GM12874 (cell line): ENCODE measurements around the gene RPL7L1.

Experiments
- TF ChIP-seq, protein P1 (sequence below): IDR thresholded peaks from 2 replicates; pipeline ENCODE4 v1.5.1; 2011; ENCODE audit warnings: low read depth, mild to moderate bottlenecking, control low read depth, low read length, moderate library complexity; ENCODE audit not compliant: insufficient read depth

Gene RPL7L1

GRCh38 chr6:42916288-42916687, 36.9 kb downstream of the RPL7L1 start:
- TF ChIP-seq, protein P1, sequence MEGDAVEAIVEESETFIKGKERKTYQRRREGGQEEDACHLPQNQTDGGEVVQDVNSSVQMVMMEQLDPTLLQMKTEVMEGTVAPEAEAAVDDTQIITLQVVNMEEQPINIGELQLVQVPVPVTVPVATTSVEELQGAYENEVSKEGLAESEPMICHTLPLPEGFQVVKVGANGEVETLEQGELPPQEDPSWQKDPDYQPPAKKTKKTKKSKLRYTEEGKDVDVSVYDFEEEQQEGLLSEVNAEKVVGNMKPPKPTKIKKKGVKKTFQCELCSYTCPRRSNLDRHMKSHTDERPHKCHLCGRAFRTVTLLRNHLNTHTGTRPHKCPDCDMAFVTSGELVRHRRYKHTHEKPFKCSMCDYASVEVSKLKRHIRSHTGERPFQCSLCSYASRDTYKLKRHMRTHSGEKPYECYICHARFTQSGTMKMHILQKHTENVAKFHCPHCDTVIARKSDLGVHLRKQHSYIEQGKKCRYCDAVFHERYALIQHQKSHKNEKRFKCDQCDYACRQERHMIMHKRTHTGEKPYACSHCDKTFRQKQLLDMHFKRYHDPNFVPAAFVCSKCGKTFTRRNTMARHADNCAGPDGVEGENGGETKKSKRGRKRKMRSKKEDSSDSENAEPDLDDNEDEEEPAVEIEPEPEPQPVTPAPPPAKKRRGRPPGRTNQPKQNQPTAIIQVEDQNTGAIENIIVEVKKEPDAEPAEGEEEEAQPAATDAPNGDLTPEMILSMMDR: no peak

DNA sequence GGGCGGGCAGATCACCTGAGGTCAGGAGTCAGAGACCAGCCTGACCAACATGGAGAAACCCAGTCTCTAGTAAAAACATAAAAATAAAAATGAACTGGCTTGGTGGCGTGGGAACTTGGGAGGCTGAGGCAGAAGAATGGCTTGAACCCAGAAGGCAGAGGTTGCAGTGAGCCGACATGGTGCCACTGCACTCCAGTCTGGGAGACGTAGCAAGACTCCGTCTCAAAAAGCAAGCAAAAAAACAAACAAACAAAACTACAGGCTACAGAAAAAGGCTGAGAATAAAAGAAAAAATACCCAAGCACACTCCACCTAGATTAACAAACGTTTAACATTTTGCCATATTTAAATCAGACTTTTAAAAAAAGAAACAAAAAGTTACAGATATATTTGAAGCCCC, 42.4 kb downstream of the RPL7L1 start:
- TF ChIP-seq, protein P1: no peak

GRCh38 chr6:42923666-42924065, 44.2 kb downstream of the RPL7L1 start:
- TF ChIP-seq, protein P1: no peak

DNA sequence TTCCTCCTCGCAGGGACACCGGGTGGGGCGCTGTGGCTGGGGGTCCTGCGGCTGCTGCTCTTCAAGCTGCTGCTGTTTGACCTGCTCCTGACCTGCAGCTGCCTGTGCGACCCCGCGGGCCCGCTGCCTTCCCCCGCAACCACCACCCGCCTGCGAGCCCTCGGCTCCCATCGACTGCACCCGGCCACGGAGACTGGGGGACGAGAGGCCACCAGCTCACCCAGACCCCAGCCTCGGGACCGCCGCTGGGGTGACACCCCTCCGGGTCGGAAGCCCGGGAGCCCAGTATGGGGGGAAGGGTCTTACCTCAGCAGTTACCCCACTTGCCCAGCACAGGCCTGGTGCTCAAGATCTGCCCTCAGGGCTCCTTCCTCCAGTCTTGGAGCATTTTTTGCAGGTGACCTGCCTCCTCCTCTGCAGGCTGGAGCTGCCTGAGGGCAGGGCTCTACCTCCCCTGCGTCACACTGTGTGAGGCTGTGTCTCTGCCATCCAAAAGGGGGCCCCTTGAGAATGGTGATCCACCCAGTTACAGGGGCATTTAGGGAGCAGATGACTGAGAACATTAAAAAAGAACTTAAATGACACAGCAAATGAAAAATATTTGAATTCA, 45.9 kb downstream of the RPL7L1 start:
- TF ChIP-seq, protein P1: no peak

DNA sequence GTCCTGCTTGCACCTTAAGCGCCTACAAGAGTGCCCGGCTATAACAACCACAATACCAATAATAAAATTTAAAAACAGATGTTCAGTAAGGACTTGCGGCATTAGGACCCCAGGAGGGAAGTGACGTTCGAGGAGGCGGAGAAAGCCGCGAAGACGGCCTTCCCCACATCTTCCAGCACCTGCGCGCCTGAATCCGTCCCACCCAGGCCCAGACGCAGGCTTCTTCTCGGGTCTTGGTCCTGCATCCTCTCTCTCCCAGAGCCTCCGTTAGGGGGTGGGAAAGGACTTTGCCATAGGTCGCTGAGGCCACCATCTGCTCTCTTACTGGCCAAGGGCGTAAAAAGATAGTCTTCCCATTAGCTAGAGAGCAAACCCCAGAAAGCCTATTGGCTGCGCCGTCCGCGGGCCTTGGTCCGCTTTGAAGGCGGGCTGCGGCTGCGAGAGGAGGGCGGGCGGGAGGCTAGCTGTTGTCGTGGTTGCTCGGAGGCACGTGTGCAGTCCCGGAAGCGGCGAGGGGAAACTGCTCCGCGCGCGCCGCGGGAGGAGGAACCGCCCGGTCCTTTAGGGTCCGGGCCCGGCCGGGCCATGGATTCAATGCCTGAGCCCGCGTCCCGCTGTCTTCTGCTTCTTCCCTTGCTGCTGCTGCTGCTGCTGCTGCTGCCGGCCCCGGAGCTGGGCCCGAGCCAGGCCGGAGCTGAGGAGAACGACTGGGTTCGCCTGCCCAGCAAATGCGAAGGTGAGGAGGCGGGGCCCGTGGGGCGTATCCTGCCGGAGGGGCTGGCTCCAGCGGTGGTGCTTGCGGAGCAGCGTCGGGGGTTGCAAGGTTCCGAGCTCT, 49.8 kb downstream of the RPL7L1 start, which contains the start of gene CNPY3:
Gene CNPY3 (plus strand): TSS at position 495 of the 835 bp plus-strand sequence. CDS start 91 bp downstream, at position 586.
- TF ChIP-seq, protein P1: no peak

DNA sequence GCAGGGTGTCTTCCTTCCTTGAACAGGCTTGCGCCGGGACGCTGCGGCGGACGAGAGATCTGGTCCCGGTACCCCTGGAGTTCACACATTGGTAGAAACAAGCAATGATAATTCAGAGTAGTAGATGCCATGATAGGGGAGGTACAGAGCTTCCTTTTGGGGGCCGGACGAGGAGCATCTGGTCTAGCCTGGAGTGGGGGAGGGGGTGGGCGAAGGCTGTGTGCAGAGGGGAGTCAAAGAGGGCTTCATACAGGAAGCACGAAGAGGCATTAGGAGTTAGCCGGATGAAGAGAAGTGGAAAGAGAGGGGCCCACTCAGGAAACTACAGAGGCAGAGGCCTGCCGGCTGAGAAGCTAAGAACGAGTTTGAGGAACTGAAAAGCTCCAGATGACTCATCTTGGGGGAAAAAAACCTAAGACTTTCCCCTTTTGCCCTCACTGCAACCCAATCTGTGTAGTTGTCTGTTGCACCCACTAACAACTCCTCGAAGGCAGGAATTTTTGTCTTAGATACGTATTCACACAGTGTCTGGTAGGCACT, 50.5 kb downstream of the RPL7L1 start:
- TF ChIP-seq, protein P1: no peak

GRCh38 chr6:42932412-42932811, 53.0 kb downstream of the RPL7L1 start:
- TF ChIP-seq, protein P1: no peak
